Measurements from ENCODE around the gene ACTN4.
"Not testable (repeated sequence)": the region's sequence is repeated elsewhere in the genome, so short reads cannot be mapped to it uniquely, and the experiment has no call there.

The ACTN4 gene

DNA sequence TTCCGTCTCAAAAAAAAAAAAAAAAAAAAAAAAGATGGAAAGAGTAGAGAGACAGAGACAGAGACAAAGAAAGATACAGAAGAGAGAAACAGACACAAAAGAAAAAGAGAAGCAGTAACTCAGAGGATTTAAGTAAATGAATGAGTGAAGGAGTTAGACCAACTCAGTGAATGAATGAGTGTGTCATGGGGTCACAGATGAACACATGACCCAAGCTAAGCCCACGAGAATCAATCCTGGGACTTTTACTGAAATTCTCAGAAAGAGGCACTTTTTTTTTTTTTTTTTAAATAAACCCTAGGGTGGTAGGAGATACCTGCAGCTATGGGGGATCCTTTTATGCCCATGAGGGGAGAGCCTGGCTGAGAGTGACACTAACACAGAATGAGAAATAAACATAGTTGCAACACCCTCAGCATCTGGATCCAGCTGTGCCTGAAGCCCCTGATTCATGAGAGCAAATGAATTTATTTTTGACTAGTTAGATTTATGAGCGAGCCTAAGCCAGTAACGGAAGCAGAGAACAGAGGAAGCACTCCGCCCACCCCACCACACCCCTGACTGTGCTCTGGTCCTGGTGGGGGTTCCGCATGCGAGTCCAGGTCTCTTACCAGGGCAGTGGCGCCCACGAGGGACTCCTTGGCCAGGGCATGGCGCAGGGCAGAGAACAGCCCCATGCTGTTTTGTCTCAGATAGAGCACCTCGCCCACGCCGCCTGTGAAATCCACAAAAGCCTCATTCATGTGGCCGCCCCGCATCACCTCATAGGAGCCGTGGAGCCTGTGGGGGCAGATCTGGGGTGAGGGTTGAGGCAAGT, 92.2 kb downstream of the ACTN4 start:
- DNase-seq: no peak

DNA sequence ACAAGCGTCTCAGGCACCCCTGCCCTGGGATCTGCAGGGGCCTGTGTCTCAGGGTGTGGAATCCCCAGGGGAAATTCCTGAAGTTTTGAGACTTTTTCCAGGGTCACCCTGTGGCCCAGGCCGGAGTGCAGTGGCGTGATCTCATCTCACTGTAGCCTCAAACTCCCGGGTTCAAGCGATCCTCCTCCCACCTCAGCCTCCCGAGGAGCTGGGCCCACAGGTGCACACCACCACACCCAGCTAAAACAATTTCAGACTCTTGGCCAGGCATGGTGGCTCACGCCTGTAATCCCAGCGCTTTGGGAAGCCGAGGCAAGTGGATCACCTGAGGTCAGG, 92.8 kb downstream of the ACTN4 start:
- DNase-seq: no peak

- DNase-seq: no peak
These were observed 93.5 kb downstream of the ACTN4 start for GRCh38 chr19:38740932-38741331.

DNA sequence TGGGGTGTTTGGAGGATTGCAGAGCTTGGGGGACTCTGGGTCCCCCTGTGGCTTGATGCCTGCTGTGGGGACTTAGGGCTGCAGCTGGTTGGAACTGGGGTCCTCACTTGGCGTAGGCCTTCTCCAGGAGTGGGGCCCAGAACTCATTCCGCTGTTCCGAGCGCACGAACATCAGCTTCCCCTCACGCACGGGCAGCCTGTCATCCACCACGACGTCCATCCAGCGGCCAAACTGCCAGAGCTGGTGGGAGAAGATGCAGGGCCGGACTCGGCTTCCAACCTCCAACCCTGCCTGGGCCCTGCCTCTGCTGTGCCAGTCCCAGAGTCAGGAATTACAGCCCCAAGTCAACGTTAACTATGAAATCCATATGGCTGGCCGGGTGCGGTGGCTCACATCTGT, 94.2 kb downstream of the ACTN4 start:
- DNase-seq: no peak

GRCh38 chr19:38742296-38742695, 94.8 kb downstream of the ACTN4 start:
- DNase-seq: no peak

DNA sequence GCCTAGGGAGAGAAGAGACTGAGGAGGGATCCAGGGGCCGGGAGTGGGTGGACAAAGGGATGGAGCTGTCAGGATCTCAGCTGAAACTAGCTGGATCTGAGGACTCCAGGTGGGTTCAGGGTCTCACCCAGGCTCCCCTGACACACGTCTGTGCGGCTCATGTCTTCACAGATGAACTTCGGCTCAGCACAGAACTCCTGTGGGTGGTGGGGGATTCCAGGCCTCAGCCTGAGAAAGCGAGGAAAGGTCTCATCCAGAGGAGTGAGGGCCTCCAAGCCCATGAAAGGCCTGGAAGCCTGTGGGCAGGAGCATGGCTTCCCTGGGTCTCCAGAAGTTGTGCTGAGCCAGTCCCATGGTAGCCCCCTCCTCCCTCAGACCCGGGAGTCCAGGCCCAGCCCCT, 95.5 kb downstream of the ACTN4 start:
- no peak for DNase-seq

GRCh38 chr19:38743394-38744297, 96.2 kb downstream of the ACTN4 start:
- DNase-seq: no peak

DNA sequence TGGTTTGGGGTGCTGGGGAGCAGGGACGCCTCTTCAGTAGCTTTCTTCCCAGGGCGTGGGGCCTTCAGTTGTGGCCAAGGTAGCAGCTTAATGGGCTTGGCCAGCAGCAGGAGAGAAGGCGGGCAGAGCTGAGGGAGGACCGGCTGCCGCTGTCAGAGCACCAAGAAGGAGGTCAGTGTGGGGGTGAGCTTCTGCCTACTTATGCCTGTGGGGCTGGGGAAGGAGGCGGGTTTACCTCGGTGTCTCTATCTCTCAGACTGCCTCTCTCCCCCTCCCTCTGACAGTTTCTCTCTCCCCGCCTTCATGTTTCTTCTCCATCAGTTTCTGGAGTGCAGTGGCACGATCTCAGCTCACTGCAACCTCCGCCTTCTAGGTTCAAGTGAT, 96.8 kb downstream of the ACTN4 start, which contains the start of gene CAPN12:
CAPN12 (minus strand) TSS at position 177 of the 384 bp plus-strand sequence. CDS start 309 bp downstream, outside the sequence.
- DNase-seq: no peak

GRCh38 chr19:38744874-38745273, 97.4 kb downstream of the ACTN4 start:
- DNase-seq: no peak

- no peak for DNase-seq
These were observed 97.9 kb downstream of the ACTN4 start for GRCh38 chr19:38745316-38745715.

GRCh38 chr19:38753783-38754182, 106.3 kb downstream of the ACTN4 start:
- not testable (repeated sequence) for DNase-seq

DNA sequence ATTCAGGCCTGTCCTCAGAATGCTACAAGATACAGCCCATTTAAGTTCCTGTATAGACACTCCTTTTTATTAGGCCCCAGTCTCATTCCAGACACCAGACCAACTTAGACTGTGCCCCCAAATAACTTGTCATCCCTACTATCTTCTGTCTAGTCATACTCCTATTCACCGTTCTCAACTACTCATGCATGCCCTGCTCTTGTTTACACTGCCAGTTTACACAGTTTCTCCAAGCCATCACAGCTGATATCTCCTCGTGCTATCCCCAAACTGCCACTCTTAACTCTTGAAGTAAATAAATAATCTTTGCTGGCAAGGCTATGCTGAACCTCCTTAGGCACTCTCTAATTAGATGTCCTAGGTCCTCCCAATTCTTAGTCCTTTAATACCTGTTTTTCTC, 106.7 kb downstream of the ACTN4 start:
- not testable (repeated sequence) for DNase-seq

DNA sequence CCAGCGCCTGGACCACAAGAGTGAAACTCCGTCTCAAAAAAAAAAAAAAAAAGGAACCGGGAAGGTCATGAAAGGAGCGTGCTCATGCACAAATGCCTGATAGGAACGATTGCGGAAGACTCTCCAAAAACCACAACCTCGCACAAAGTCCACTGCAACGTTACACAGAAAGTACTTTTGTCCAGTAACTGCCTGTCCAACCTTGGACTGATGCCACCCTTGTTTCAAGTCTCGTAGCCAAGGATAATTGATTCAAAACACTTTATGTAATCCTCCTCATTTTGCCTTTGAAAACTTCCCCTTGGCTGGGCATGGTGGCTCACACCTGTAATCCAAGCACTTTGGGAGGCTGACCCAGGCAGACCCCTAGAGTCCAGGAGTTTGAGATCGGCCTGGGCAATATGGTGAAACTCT, 112.1 kb downstream of the ACTN4 start:
- peak; percentile 35 to 72 (median 56) for DNase-seq

DNA sequence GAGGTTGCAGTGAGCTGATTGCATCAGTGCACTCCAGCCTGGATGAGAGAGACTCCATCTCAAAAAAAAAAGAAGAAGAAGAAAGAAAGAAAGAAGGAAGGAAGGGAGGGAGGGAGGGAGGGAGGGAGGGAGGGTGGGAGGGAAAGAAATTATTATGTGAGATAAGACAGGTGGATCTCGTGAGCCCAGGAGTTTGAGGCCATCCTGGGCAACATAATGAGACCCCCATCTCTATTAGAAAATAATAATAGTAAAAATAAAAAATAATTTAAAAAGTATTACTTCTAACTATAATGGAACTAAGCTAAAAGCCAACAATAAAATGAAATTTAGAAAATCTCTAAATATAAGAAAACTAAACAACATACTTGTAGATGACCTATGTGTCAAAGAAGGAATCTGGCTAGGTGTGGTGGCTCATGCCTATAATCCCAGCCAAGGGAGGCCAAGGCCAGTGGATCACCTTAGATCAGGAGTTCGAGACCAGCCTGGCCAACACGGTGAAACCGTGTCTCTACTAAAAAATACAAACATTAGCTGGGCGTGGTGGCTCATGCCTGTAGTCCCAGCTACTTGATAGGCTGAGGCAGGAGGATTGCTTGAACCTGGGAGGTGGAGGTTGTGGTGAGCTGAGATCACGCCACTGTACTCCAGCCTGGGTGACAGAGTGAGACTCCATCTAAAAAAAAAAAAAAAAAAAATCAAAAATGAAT, 113.5 kb downstream of the ACTN4 start:
- DNase-seq: not testable (repeated sequence)

- DNase-seq: not testable (repeated sequence)
These were observed 114.5 kb downstream of the ACTN4 start for GRCh38 chr19:38761884-38762389.

DNA sequence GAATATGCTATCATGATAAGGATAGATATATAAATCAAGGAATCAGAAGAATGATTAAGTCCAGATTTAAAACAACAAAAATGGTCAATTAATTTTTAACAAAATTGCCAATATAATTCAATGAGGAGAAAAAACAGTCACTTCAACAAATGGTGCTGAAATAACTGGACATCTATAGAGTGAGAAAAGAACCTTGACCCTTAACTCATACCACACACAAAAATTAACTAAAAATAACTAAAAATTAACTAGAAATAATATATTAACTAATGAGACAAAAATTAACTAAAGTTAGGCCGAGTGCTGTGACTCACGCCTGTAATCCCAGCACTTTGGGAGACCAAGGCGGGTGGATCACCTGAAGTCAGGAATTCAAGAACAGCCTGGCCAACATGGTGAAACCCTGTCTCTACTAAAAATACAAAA, 116.4 kb downstream of the ACTN4 start:
- no peak for DNase-seq

DNA sequence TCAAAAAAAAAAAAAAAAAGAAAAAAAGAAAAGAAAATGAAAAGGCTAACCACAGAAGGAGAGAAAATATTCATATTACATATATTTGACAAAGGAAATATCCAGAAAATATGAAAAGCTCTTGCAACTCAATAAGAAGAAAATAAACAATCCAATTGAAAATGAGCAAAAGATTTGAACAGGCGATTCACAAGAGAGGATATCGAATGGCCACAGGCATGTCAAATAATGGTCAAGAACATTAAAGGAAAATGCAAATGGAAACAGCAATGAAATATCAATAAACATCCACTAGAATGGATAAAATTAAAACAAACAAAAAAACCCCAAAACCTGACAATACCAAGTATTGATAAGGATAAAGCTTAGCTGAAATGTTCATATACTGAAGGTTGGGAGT, 117.8 kb downstream of the ACTN4 start:
- DNase-seq: no peak

- DNase-seq: no peak
These were observed 119.0 kb downstream of the ACTN4 start for GRCh38 chr19:38766276-38767047.

- peak; percentile 91 to 94 (median 93) for DNase-seq
These were observed 122.3 kb downstream of the ACTN4 start for GRCh38 chr19:38769635-38770211.

GRCh38 chr19:38770228-38770948, 122.9 kb downstream of the ACTN4 start:
- DNase-seq: not testable (repeated sequence)

GRCh38 chr19:38770949-38771275, 123.5 kb downstream of the ACTN4 start:
- not testable (repeated sequence) for DNase-seq
